Left lung (tissue), 10 donors: Measurements from ENCODE around the gene ITPK1. TPM values are rescaled to one million over a fixed set of nuclear protein-coding genes. Genes with fewer than 3 reads are reported as not detected.

Experiments
- ATAC-seq: fragments of 200-7000 bp; cut with Tn5 transposase; one replicate; pipeline ENCODE4 v1.9.1; 2020; ENCODE audit warnings: moderate library complexity
- DNase-seq, 4 donors: peaks; one replicate each; pipeline ENCODE4 v3.0.0-alpha.2; 2013 to 2020
- H3K27ac ChIP-seq, 2 donors: fragments of 200-600 bp; sonication (generic) in 1 of 2; one replicate each; pipeline versions ENCODE4 v1.5.0 to v1.8.0; 2020 to 2021
- H3K27me3 ChIP-seq, 2 donors: fragments of 200-600 bp; sonication (generic) in 1 of 2; one replicate each; pipeline versions ENCODE4 v1.5.0 to v1.8.0; 2020 to 2021
- H3K36me3 ChIP-seq, 2 donors: fragments of 200-600 bp; sonication (generic) in 1 of 2; one replicate each; pipeline versions ENCODE4 v1.5.0 to v1.8.0; 2020 to 2021
- H3K4me1 ChIP-seq, 2 donors: fragments of 200-600 bp; one replicate each; pipeline ENCODE4 v1.8.0; 2021
- H3K4me3 ChIP-seq, 2 donors: fragments of 200-600 bp; sonication (generic) in 1 of 2; one replicate each; pipeline versions ENCODE4 v1.5.0 to v1.8.0; 2020 to 2021; ENCODE audit warnings: mild to moderate bottlenecking in 1 of 2
- H3K9me3 ChIP-seq, 2 donors: fragments of 200-600 bp; sonication (generic) in 1 of 2; one replicate each; pipeline versions ENCODE4 v1.5.0 to v1.8.0; 2020 to 2021
- CTCF ChIP-seq, 2 donors: fragments of 200-600 bp; sonication (generic) in 1 of 2; IDR thresholded peaks; one replicate each; pipeline versions ENCODE4 v1.5.0 to v1.8.0; 2021; ENCODE audit warnings: antibody characterized with exemption in 2 of 2
- intact Hi-C, 2 donors: fragments of 100-400 bp; cut with DNase I; formaldehyde crosslinking; loops; one replicate each; pipeline versions ENCODE4 v1.11.2 to v1.14.2; 2022
- polyA plus RNA-seq, 6 donors: library from polyadenylated mRNA; unstranded; fragments of 120-200 nt; gene quantifications; one replicate each; pipeline ENCODE4 v1.2.1, GENCODE V29; 2013; ENCODE audit not compliant: insufficient read length in 6 of 6
- total RNA-seq, 2 donors: library from RNA; stranded (reverse); fragmentation: NEBNext Ultra II Directional; extraction: Animal tissue kit (Norgen Biotek cat#: 25700); gene quantifications; one replicate each; pipeline ENCODE4 v1.2.1, GENCODE V29; 2021
- donor health status: DM: no; HTN: yes; CAD: no.
- donor health status: DM: no; HTN: no; CAD: no.

The ITPK1 gene
- total and polyA plus RNA-seq, 8 donors: 18.1 to 108 (median 20.8) TPM

GRCh38 chr14:93073358-93073707 is 42.4 kb downstream of the ITPK1 start:
- H3K9me3 ChIP-seq: no peaks in the 10 kb centered on the region
- TF ChIP-seq CTCF (IDR thresholded peaks at IDR 0.05): no peak
- DNase-seq (peak in 2 of 4 donors; percentile 28 to 54), ATAC-seq (peak; percentile 47)
- peak overlapping the region; percentile 83 to 97 for H3K27ac ChIP-seq
- no peaks in the 10 kb centered on the region for H3K27me3 ChIP-seq
- peaks cover 8 to 46% of the 10 kb centered on the region in 2 donors for H3K4me1 ChIP-seq
- H3K4me3 ChIP-seq: no peak overlapping the region
- intact Hi-C loops: no loop called here
- no peaks in the 10 kb centered on the region for H3K36me3 ChIP-seq

GRCh38 chr14:93072659-93073357 is 42.9 kb downstream of the ITPK1 start:
- Histone ChIP-seq H3K36me3 (no peaks in the 10 kb centered on the region), H3K9me3 (no peaks in the 10 kb centered on the region), H3K4me1 (peaks cover 8 to 46% of the 10 kb centered on the region in 2 donors), H3K27me3 (no peaks in the 10 kb centered on the region), H3K4me3 (no peak overlapping the region), H3K27ac (peak overlapping the region; percentile 13 to 97)
- ATAC-seq (no peak), DNase-seq (peak in 1 of 4 donors; percentile 85)
- intact Hi-C loops: no loop called here
- no peak for TF ChIP-seq CTCF (IDR thresholded peaks at IDR 0.05)

GRCh38 chr14:93068711-93069110 is 47.0 kb downstream of the ITPK1 start:
- DNase-seq (peak in 1 of 4 donors; percentile 61), ATAC-seq (no peak)
- H3K4me3 ChIP-seq: no peak overlapping the region
- TF ChIP-seq CTCF (IDR thresholded peaks at IDR 0.05): no peak
- no peak overlapping the region for H3K27ac ChIP-seq
- no peaks in the 10 kb centered on the region for H3K36me3 ChIP-seq
- intact Hi-C loops: no loop called here
- H3K27me3 ChIP-seq: no peaks in the 10 kb centered on the region
- H3K4me1 ChIP-seq: peaks cover 2 to 36% of the 10 kb centered on the region in 2 donors
- no peaks in the 10 kb centered on the region for H3K9me3 ChIP-seq

GRCh38 chr14:93067088-93067487 is 48.6 kb downstream of the ITPK1 start:
- Histone ChIP-seq H3K9me3 (no peaks in the 10 kb centered on the region), H3K27ac (no peak overlapping the region), H3K4me3 (no peak overlapping the region), H3K4me1 (peaks cover 0 to 21% of the 10 kb centered on the region in 2 donors), H3K36me3 (no peaks in the 10 kb centered on the region), H3K27me3 (no peaks in the 10 kb centered on the region)
- TF ChIP-seq CTCF (IDR thresholded peaks at IDR 0.05): no peak
- ATAC-seq (no peak), DNase-seq (peak in 1 of 4 donors; percentile 40)
- intact Hi-C loops: no loop called here

- peaks cover 0 to 28% of the 10 kb centered on the region in 2 donors for H3K4me1 ChIP-seq
- H3K9me3 ChIP-seq: no peaks in the 10 kb centered on the region
- intact Hi-C loops: no loop called here
- ATAC-seq (no peak), DNase-seq (no peak)
- no peaks in the 10 kb centered on the region for H3K27me3 ChIP-seq
- no peak overlapping the region for H3K4me3 ChIP-seq
- no peaks in the 10 kb centered on the region for H3K36me3 ChIP-seq
- TF ChIP-seq CTCF (IDR thresholded peaks at IDR 0.05): no peak
- H3K27ac ChIP-seq: no peak overlapping the region
Observed at GRCh38 chr14:93065272-93065730, 50.4 kb downstream of the ITPK1 start.
